Heart left ventricle (tissue), 16 donors: ENCODE measurements around the gene CKLF. TPM values are rescaled to one million over a fixed set of nuclear protein-coding genes. Genes with fewer than 3 reads are reported as not detected.

Source experiments
- ATAC-seq, 4 donors: fragments of 200-7000 bp; cut with Tn5 transposase; one replicate each; pipeline ENCODE4 v1.9.1; 2020 to 2022; ENCODE audit warnings: moderate library complexity in 4 of 4, mild to moderate bottlenecking in 3 of 4, moderate number of reproducible peaks in 1 of 4
- DNase-seq, 5 donors: peaks; one replicate each; pipeline ENCODE4 v3.0.0-alpha.2; 2020
- H3K27ac ChIP-seq, 12 donors: fragments of 200-600 bp; sonication (generic) in 4 of 12; one replicate each; pipeline versions ENCODE4 v1.5.0 to v1.8.0; 2016 to 2022; ENCODE audit warnings: mild to moderate bottlenecking in 2 of 12
- H3K27me3 ChIP-seq, 9 donors: fragments of 200-600 bp; sonication (generic) in 2 of 9; one replicate each; pipeline versions ENCODE4 v1.5.1 to v1.8.0; 2016 to 2022; ENCODE audit warnings: mild to moderate bottlenecking in 3 of 9
- H3K36me3 ChIP-seq, 9 donors: fragments of 200-600 bp; sonication (generic) in 2 of 9; one replicate each; pipeline versions ENCODE4 v1.5.0 to v1.8.0; 2018 to 2022; ENCODE audit warnings: mild to moderate bottlenecking in 2 of 9
- H3K4me1 ChIP-seq, 12 donors: fragments of 200-600 bp; sonication (generic) in 4 of 12; one replicate each; pipeline versions ENCODE4 v1.5.0 to v1.8.0; 2016 to 2022; ENCODE audit warnings: mild to moderate bottlenecking in 3 of 12
- H3K4me3 ChIP-seq, 12 donors: fragments of 200-600 bp; sonication (generic) in 4 of 12; one replicate each; pipeline versions ENCODE4 v1.5.0 to v1.8.0; 2017 to 2022; ENCODE audit warnings: mild to moderate bottlenecking in 9 of 12, moderate library complexity in 4 of 12
- H3K9me3 ChIP-seq, 12 donors: fragments of 200-600 bp; sonication (generic) in 4 of 12; one replicate each; pipeline versions ENCODE4 v1.5.0 to v1.8.0; 2016 to 2022; ENCODE audit warnings: mild to moderate bottlenecking in 1 of 12
- CTCF ChIP-seq, 12 donors: fragments of 200-600 bp; sonication (generic) in 4 of 12; IDR thresholded peaks; one replicate each; pipeline versions ENCODE4 v1.5.0 to v1.8.0; 2018 to 2022; ENCODE audit warnings: antibody characterized with exemption in 12 of 12, mild to moderate bottlenecking in 5 of 12
- POLR2A ChIP-seq, 2 donors: fragments of 450-650 bp; IDR thresholded peaks; one replicate each; pipeline ENCODE4 v1.6.1; 2017; ENCODE audit warnings: antibody characterized with exemption in 2 of 2, mild to moderate bottlenecking in 2 of 2, moderate library complexity in 2 of 2
- WGBS, 4 donors: extraction: QIAGEN DNeasy Blood & Tissue Kit in 2 of 4; methylation state at CpG; one replicate each; pipeline versions ENCODE4 v1.1.5 to v1.1.7; 2013 to 2018; 5-methylcytosine and 5-hydroxymethylcytosine counted together
- intact Hi-C, 10 donors: fragments of 100-400 bp; cut with DNase I; formaldehyde crosslinking; loops; one replicate each; pipeline versions ENCODE4 v1.11.1 to v1.14.2; 2022
- polyA plus RNA-seq, 2 donors: library from polyadenylated mRNA; stranded (reverse); fragments of 200-250 nt; gene quantifications; one replicate each; pipeline ENCODE4 v1.2.3, GENCODE V29; 2013
- total RNA-seq, 9 donors: library from RNA; depleted of rRNA in 2 of 9; stranded (reverse); fragments of >200 nt in 2 of 9; fragmentation: NEBNext Ultra II Directional in 3 of 9; extraction: Animal tissue kit (Norgen Biotek cat#: 25700) in 3 of 9; gene quantifications; one replicate each; pipeline versions ENCODE4 v1.1.0 to v1.2.4, GENCODE V29; 2016 to 2023
- donor health status: ischemic (EF 13 %, LVEDD 7.1; RV severe dilation, severe dysfunction).
- donor health status: healthy with polysubstance abuse.
- donor health status: DM: no; HTN: yes; CAD: no.
- donor health status: DM: no; HTN: no; CAD: no.
- donor health status: ischemic (EF 25% LVEDD 6.9; RV normal size, moderate dysfunction).
- donor health status: ischemic (EF 25% LVEDD 5.7; RV mildly dilated, moderate dysfunction).
- donor health status: healthy.
- donor health status: DM: yes; HTN: yes; CAD: no.
- donor health status: ischemic (EF 35%, LVEDD 5.7; RV mildly dilated, moderate dysfunction).
- donor health status: nonischemic (EF 11% LVEDD 7.7; RV severe dilation, severe dysfunction).
- donor health status: DM: yes; HTN: yes; CAD: no.
- donor health status: PGD.
- donor health status: ischemic (EF 29% LVEDD 5.4; RV normal size, mild dysfunction).
- donor health status: nonischemic (EF 23%, LVEDD 6.1; RV moderate dilation, normal function).

CKLF gene
- total and polyA plus RNA-seq, 11 donors: 4.1 to 28.9 (median 6.4) TPM

- H3K27ac ChIP-seq: peak overlapping the region; percentile 15 to 100 (median 64)
- DNase-seq (no peak), ATAC-seq (no peak)
- 75 to 83% (median 78%) methylated on average over 11 of the region's 11 CpGs for WGBS, 4 donors
- peaks cover 18 to 96% (median 73%) of the 10 kb centered on the region in 12 donors for H3K4me1 ChIP-seq
- no peak overlapping the region for H3K4me3 ChIP-seq
- TF ChIP-seq POLR2A (IDR thresholded peaks at IDR 0.05): no peak
- TF ChIP-seq CTCF (IDR thresholded peaks at IDR 0.05): no peak
- H3K9me3 ChIP-seq: no peaks in the 10 kb centered on the region
- intact Hi-C loops: loop anchor here in 2 of 10 donors (5.0 kb wide), 2 partner anchors 33 to 88 kb away; partner anchors contain the start of genes CKLF (in 1 of the 2) and TK2 (in 1 of the 2)
- no peaks in the 10 kb centered on the region for H3K27me3 ChIP-seq
- peaks cover 0 to 17% (median 6%) of the 10 kb centered on the region in 9 donors for H3K36me3 ChIP-seq
Observed at GRCh38 chr16:66519482-66520373, 32.6 kb upstream of the CKLF start.

- WGBS, 4 donors: 67 to 74% (median 71%) methylated on average over 14 of the region's 14 CpGs
- Histone ChIP-seq H3K27me3 (no peaks in the 10 kb centered on the region), H3K4me1 (peaks cover 18 to 98% (median 69%) of the 10 kb centered on the region in 12 donors), H3K36me3 (peaks cover 0 to 20% (median 11%) of the 10 kb centered on the region in 9 donors), H3K4me3 (no peak overlapping the region), H3K27ac (peak overlapping the region; percentile 15 to 100 (median 64)), H3K9me3 (no peaks in the 10 kb centered on the region)
- intact Hi-C loops: no loop called here
- ATAC-seq (no peak), DNase-seq (peak in 4 of 5 donors; percentile 52 to 75 (median 61))
- TF ChIP-seq POLR2A (IDR thresholded peaks at IDR 0.05) (no peak), CTCF (IDR thresholded peaks at IDR 0.05) (no peak)
Observed at GRCh38 chr16:66520406-66521170, 31.8 kb upstream of the CKLF start.

GRCh38 chr16:66521252-66521713 lies 31.1 kb upstream of the CKLF start:
- H3K4me1 ChIP-seq: peaks cover 14 to 97% (median 62%) of the 10 kb centered on the region in 12 donors

More at GRCh38 chr16:66521252-66521713, 31.1 kb upstream of the CKLF start:
- 75 to 93% (median 86%) methylated on average over 2 to 5 of the region's 5 CpGs for WGBS, 4 donors
- H3K27me3 ChIP-seq: no peaks in the 10 kb centered on the region
- H3K9me3 ChIP-seq: no peaks in the 10 kb centered on the region
- ATAC-seq (no peak), DNase-seq (no peak)
- intact Hi-C loops: no loop called here
- H3K36me3 ChIP-seq: peaks cover 0 to 25% (median 17%) of the 10 kb centered on the region in 9 donors
- TF ChIP-seq POLR2A (IDR thresholded peaks at IDR 0.05) (no peak), CTCF (IDR thresholded peaks at IDR 0.05) (no peak)
- no peak overlapping the region for H3K4me3 ChIP-seq
- peak overlapping the region in 8 of 12 donors; percentile 20 to 100 (median 56) for H3K27ac ChIP-seq
